ENCODE results near the gene CEACAM4.

The CEACAM4 gene

DNA sequence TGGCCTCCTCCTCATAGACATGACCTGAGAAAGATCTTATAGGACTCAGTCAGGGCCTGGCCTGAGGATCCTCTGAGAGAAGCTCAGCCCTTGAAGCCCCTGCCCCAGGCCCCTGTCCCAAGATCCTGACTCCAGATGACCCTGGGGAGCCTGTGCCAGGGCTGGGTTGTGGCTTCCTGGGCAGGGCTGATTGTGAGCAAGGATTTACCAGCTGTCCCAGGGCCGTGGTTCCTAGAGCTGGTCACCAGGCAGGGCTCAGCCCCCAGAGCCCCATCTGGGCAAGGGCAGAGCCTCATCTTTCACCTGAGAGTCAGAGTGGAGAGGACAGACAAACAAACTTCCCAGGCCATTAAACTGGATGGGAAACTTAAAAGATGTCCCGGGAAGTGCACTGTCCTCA lies 49.0 kb downstream of the CEACAM4 start:
- H3K4me3 ChIP-seq (ENCODE audit: low read depth, low read length): no peak overlapping the region
- DNase-seq (ENCODE audit: low read depth): no peak
- TF ChIP-seq, protein P1, sequence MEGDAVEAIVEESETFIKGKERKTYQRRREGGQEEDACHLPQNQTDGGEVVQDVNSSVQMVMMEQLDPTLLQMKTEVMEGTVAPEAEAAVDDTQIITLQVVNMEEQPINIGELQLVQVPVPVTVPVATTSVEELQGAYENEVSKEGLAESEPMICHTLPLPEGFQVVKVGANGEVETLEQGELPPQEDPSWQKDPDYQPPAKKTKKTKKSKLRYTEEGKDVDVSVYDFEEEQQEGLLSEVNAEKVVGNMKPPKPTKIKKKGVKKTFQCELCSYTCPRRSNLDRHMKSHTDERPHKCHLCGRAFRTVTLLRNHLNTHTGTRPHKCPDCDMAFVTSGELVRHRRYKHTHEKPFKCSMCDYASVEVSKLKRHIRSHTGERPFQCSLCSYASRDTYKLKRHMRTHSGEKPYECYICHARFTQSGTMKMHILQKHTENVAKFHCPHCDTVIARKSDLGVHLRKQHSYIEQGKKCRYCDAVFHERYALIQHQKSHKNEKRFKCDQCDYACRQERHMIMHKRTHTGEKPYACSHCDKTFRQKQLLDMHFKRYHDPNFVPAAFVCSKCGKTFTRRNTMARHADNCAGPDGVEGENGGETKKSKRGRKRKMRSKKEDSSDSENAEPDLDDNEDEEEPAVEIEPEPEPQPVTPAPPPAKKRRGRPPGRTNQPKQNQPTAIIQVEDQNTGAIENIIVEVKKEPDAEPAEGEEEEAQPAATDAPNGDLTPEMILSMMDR (conservative IDR thresholded peaks at IDR 0.05; ENCODE audit: low read depth, low read length): no peak

DNA sequence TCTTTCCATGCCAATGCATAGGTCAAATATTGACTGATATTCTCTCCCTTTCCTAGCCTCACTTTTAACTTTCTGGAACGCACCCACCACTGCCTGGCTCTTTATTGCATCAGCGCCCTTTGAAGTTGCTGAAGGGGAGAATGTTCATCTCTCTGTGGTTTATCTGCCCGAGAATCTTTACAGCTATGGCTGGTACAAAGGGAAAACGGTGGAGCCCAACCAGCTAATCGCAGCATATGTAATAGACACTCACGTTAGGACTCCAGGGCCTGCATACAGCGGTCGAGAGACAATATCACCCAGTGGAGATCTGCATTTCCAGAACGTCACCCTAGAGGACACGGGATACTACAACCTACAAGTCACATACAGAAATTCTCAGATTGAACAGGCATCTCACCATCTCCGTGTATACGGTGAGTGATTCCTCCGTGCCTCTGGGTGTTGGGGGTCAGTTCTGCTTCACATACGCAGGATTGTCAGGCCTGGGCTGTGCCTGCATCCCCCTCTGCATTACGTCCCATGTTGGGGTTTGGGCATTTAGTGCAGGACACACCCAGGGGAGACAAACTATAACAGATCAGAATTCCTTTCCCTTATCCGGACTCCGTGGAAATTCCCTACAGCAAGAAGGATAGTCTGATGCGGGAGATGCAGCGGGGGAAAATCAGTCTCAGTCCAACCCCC lies 49.6 kb downstream of the CEACAM4 start:
- no peak overlapping the region for H3K4me3 ChIP-seq (ENCODE audit: low read depth, low read length)
- TF ChIP-seq, protein P1 (conservative IDR thresholded peaks at IDR 0.05; ENCODE audit: low read depth, low read length): no peak
- DNase-seq (ENCODE audit: low read depth): no peak

DNA sequence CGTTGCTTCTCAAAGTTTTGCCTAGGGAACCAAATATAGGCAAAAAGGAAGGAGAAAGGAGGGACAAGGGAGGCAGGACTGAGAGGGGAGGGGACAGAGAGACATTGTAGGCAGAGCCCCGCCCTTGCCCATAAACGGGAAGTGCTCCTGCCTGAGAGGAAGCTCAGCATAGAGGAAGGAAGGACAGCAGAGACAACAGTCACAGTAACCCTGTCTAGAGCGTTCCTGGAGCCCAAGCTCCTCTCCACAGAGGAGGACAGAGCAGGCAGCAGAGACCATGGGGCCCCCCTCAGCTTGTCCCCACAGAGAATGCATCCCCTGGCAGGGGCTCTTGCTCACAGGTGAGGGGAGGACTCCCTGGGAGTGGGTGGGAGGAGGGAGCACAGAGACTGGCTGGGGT lies 50.9 kb downstream of the CEACAM4 start, which contains the start of gene CEACAM21:
CEACAM21 (plus strand) TSS at position 169 of the 400 bp plus-strand sequence; CDS start at position 278, 109 bp downstream.
- TF ChIP-seq, protein P1 (conservative IDR thresholded peaks at IDR 0.05; ENCODE audit: low read depth, low read length): no peak
- no peak for DNase-seq (ENCODE audit: low read depth)
- no peak within 1 kb of the TSS for H3K4me3 ChIP-seq (ENCODE audit: low read depth, low read length)

DNA sequence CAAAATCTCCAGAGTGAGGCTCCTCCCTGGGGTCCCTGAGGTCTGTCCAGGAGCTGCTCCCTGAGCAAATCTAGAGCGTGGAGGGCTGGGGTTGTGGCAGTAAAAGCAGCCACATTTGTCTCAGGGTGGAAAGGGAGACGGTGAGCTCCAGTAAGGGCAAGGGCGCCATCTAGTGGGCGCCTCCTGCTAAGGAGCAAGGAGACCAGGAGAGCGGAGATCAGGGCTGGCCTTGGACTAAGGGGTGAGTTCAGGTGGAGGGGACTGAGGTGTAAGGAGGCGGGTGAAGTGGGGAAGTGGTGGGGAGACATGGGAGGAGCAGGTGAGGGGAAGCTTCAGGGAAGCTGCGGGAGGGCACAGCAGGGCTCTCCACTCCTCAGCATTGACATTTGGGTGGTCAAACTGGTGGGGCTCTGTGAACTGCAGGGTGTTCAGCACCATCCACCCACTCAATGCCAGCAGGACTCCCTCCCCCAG lies 56.2 kb downstream of the CEACAM4 start:
- TF ChIP-seq, protein P1 (conservative IDR thresholded peaks at IDR 0.05; ENCODE audit: low read depth, low read length): peak; percentile 96
- peak; percentile 82 for DNase-seq (ENCODE audit: low read depth)
- no peak overlapping the region for H3K4me3 ChIP-seq (ENCODE audit: low read depth, low read length)

DNA sequence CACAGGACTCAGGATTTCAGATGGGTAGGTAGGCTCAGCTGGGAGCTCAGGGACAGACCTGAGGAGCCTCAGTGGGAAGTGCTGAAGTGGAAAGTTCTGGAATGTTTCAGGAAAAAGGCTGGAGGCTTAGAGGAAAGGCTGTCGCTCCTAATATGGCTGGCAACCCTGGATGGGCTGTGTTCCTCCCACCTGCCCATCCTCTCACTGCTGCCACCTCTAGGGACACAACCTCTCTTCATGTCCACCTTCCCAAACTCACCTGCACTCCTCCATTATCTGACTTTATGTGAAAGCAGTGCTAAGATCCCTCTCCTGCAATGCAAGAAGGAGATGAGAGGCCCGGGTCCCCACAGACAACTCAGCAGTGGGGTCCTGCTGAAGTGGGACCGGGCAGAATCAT lies 56.7 kb downstream of the CEACAM4 start:
- no peak for DNase-seq (ENCODE audit: low read depth)
- TF ChIP-seq, protein P1 (conservative IDR thresholded peaks at IDR 0.05; ENCODE audit: low read depth, low read length): no peak

DNA sequence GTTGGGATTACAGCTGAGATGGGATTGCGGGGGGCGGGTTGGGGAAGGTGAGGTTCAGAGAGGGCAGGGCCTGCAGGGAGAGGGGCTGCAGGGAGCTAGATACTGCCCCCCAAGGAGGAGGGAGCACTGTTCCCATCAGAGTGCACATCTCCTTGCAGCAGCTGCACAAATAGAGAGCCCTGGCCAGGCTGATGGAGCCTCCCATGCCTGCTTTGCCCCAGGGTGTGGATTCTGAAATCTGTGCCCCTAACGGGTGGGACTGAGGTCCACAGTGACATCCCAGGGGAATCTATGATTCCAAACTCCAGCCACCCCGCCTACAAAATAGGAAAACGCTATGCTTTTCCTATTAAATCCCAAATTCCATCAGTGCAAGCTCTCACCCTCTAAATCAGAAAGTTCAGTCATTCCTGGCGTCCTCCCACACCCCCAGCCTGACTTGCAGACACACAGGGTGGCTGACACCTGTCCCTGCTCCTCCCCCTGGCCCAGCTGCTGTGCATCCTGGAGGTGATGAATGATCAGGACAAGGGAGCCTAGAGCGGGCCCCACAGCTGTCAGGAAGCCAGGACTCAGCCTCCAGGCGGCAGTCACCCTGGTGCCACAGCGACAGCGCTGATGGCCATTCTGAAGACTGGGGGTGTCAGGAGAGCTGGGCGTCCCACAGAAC lies 57.3 kb downstream of the CEACAM4 start:
- no peak for DNase-seq (ENCODE audit: low read depth)
- TF ChIP-seq, protein P1 (conservative IDR thresholded peaks at IDR 0.05; ENCODE audit: low read depth, low read length): no peak
- no peak overlapping the region for H3K4me3 ChIP-seq (ENCODE audit: low read depth, low read length)

More for the DNA sequence above, 56.7 kb downstream of the CEACAM4 start:
- no peak overlapping the region for H3K4me3 ChIP-seq (ENCODE audit: low read depth, low read length)

Measured in choroid plexus epithelial cell (primary cell).